AG04450 (cell line): ENCODE results near the gene MSL3. TPM values are rescaled to one million over a fixed set of nuclear protein-coding genes. Genes with fewer than 3 reads are reported as not detected.

Source experiments
- CTCF ChIA-PET: fragments of 300-600, 350-600 bp; formaldehyde crosslinking; extraction: SDS; loops from one replicate; lab custom pipeline; 2022; ENCODE audit warnings: antibody characterized with exemption, inconsistent platforms; lab: Charles Lee
- POLR2A ChIA-PET: fragments of 350-600 bp; formaldehyde crosslinking; extraction: SDS; loops from one replicate; lab custom pipeline; 2021; ENCODE audit warnings: antibody characterized with exemption, inconsistent platforms; lab: Yijun Ruan, JAX
- DNase-seq: peaks from one replicate; pipeline ENCODE4 v3.0.0-alpha.2; 2011; ENCODE audit warnings: low read depth, low spot score
- H3K27ac ChIP-seq: one replicate; pipeline ENCODE4 v1.5.1; 2012; ENCODE audit warnings: low read depth, low read length, control low read depth
- H3K27me3 ChIP-seq: one replicate; pipeline ENCODE4 v1.6.0; 2012; ENCODE audit warnings: low read length; ENCODE audit not compliant: control insufficient read depth, insufficient read depth
- H3K4me3 ChIP-seq: 2 replicates; pipeline ENCODE4 v1.5.1; 2011; ENCODE audit warnings: mild to moderate bottlenecking, low read depth, low read length, control low read depth
- H3K9me3 ChIP-seq: 2 replicates; pipeline ENCODE4 v1.5.1; 2012; ENCODE audit warnings: low read length; ENCODE audit not compliant: control insufficient read depth, insufficient read depth
- polyA plus RNA-seq: library from polyadenylated mRNA; depleted of rRNA; stranded (reverse); fragments of >200 nt; gene quantifications from 2 replicates; pipeline ENCODE4 v1.2.3, GENCODE V29; 2011
- TF ChIP-seq, protein P1 (sequence below): IDR thresholded peaks from 2 replicates; pipeline ENCODE4 v1.5.1; 2011; ENCODE audit warnings: low read depth, low read length, control low read depth, inconsistent platforms

The MSL3 gene
- polyA plus RNA-seq, 1 experiment, result 32.4 TPM

GRCh38 chrX:11778230-11778629 lies 20.2 kb downstream of the MSL3 start:
- ChIA-PET CTCF (interaction anchor here (1.3 kb wide), 1 partner anchor 10 kb away, joined by 3 read pairs; no protein-coding TSS in a partner anchor), POLR2A (no interaction called here)
- H3K4me3 ChIP-seq, result no peak overlapping the region
- H3K27ac ChIP-seq, result no peak overlapping the region
- H3K27me3 ChIP-seq, result no peaks in the 10 kb centered on the region
- DNase-seq, result no peak
- H3K9me3 ChIP-seq, result no peaks in the 10 kb centered on the region
- TF ChIP-seq, protein P1, sequence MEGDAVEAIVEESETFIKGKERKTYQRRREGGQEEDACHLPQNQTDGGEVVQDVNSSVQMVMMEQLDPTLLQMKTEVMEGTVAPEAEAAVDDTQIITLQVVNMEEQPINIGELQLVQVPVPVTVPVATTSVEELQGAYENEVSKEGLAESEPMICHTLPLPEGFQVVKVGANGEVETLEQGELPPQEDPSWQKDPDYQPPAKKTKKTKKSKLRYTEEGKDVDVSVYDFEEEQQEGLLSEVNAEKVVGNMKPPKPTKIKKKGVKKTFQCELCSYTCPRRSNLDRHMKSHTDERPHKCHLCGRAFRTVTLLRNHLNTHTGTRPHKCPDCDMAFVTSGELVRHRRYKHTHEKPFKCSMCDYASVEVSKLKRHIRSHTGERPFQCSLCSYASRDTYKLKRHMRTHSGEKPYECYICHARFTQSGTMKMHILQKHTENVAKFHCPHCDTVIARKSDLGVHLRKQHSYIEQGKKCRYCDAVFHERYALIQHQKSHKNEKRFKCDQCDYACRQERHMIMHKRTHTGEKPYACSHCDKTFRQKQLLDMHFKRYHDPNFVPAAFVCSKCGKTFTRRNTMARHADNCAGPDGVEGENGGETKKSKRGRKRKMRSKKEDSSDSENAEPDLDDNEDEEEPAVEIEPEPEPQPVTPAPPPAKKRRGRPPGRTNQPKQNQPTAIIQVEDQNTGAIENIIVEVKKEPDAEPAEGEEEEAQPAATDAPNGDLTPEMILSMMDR, result no peak

GRCh38 chrX:11781133-11781532 lies 23.1 kb downstream of the MSL3 start:
- Histone ChIP-seq H3K4me3 (no peak overlapping the region), H3K27me3 (no peaks in the 10 kb centered on the region), H3K27ac (no peak overlapping the region), H3K9me3 (no peaks in the 10 kb centered on the region)
- TF ChIP-seq, protein P1, result no peak
- ChIA-PET CTCF (interaction anchor here (1.0 kb wide), 1 partner anchor 93 kb away, joined by 3 read pairs; no protein-coding TSS in a partner anchor), POLR2A (interaction anchor here (0.6 kb wide), 1 partner anchor 267 kb away, joined by 3 read pairs; no protein-coding TSS in a partner anchor)
- DNase-seq, result no peak

- no peak overlapping the region for H3K27ac ChIP-seq
- TF ChIP-seq, protein P1, result no peak
- no peak for DNase-seq
- ChIA-PET POLR2A (no interaction called here), CTCF (interaction anchor here (1.0 kb wide), 1 partner anchor 93 kb away, joined by 3 read pairs; no protein-coding TSS in a partner anchor)
- no peak overlapping the region for H3K4me3 ChIP-seq
- no peaks in the 10 kb centered on the region for H3K27me3 ChIP-seq
- no peaks in the 10 kb centered on the region for H3K9me3 ChIP-seq
These were observed 23.8 kb downstream of the MSL3 start for GRCh38 chrX:11781734-11782370.

GRCh38 chrX:11784543-11784942 lies 26.5 kb downstream of the MSL3 start:
- ChIA-PET POLR2A (no interaction called here), CTCF (no interaction called here)

DNA sequence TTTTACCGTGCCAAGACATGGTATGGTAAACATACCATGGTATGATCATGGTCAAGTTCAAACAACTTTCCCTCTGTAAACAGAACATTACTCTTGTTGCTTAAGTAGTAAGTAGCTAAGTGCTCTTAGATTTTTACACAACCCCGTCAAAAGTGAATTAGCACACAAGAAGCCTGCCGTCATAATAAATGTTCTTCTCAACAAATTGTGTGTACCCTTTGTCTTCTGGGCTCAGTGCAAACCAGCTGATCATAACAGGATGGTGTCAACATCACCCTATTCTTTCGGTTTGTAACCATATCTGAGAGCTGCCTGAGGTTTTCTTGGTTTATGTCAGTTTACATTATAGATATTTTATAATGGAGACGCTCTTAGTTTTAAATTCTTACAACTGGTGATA lies 28.8 kb downstream of the MSL3 start:
- POLR2A ChIA-PET, result no interaction called here
- no peak for DNase-seq
- TF ChIP-seq, protein P1, result no peak
- Histone ChIP-seq H3K9me3 (no peaks in the 10 kb centered on the region), H3K4me3 (no peak overlapping the region; the same call in 1 of the 2 replicates), H3K27me3 (no peaks in the 10 kb centered on the region), H3K27ac (no peak overlapping the region)
- CTCF ChIA-PET, result interaction anchor here (0.6 to 2.5 kb wide), 7 partner anchors 10 to 915 kb away, joined by 3 to 10 read pairs (median 3); no protein-coding TSS in a partner anchor

More at GRCh38 chrX:11784543-11784942, 26.5 kb downstream of the MSL3 start:
- no peak for DNase-seq
- Histone ChIP-seq H3K4me3 (no peak overlapping the region), H3K27me3 (no peaks in the 10 kb centered on the region), H3K9me3 (no peaks in the 10 kb centered on the region), H3K27ac (no peak overlapping the region)
- TF ChIP-seq, protein P1, result no peak
